Testis (tissue), 2 donors: ENCODE measurements around the gene MAP7.

Experiments used
- CTCF ChIP-seq, 3 experiments: fragments of 450-650 bp in 2 of 3; fragments of 200-600 bp in 1 of 3; sonication (generic) in 1 of 3; IDR thresholded peaks; one replicate each; pipeline ENCODE4 v1.5.1; 2016 to 2019; ENCODE audit warnings: antibody characterized with exemption in 3 of 3, mild to moderate bottlenecking in 2 of 3, moderate library complexity in 1 of 3
- POLR2A ChIP-seq: fragments of 450-650 bp; IDR thresholded peaks from one replicate; pipeline ENCODE4 v1.6.1; 2017; ENCODE audit warnings: antibody characterized with exemption, mild to moderate bottlenecking, moderate library complexity

DNA sequence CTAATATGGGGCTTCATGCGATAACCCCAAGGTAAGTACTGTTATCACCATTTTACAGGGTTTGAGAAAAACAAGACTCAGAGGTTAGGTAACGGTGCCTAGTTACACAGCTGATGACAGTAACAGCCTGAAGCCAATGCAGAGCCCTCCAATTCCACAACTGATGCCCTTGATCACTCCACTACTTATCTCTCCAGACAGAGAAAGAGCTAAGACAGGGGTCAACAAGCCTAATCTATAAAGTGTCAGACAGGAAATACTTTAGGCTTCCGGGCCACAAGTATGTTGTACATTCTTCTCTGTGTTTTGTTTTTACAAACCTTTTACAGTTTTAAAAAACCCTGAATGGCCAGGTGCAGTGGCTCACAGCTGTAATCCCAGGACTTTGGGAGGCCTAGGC lies 50.9 kb downstream of the MAP7 start:
- no peak for TF ChIP-seq CTCF (IDR thresholded peaks at IDR 0.05)
- TF ChIP-seq POLR2A, result no peak
